K562 (cell line): ENCODE results near the gene RNF34. TPM values are rescaled to one million over a fixed set of nuclear protein-coding genes. Genes with fewer than 3 reads are reported as not detected.
A peak's percentile ranks its signal among the peaks of the same experiment; 100 is the strongest.

Experiments
- ATAC-seq: fragments of 200-7000 bp; cut with Tn5 transposase; 3 replicates; pipeline ENCODE4 v1.9.1; 2020; ENCODE audit warnings: moderate library complexity
- BruUV-seq: library from RNA; stranded (reverse); fragments of 400-500 nt; replicated peaks from 2 replicates; lab custom pipeline; 2021; lab: Mats Ljungman, UMichigan
- CTCF ChIA-PET: fragments of 300-600 bp; formaldehyde crosslinking; extraction: SDS; loops from one replicate; lab custom pipeline; 2021; ENCODE audit warnings: low intra/inter-chr PET ratio; lab: Yijun Ruan, JAX
- POLR2A ChIA-PET: fragments of 300-600, 350-650 bp; sonication (Branson Sonifier 250); formaldehyde crosslinking; extraction: SDS; loops from one replicate; lab custom pipeline; 2021; ENCODE audit warnings: antibody characterized with exemption, inconsistent platforms; lab: Yijun Ruan, JAX
- DNase-seq, 4 experiments: peaks; one replicate each; pipeline versions ENCODE4 v3.0.0 to v3.0.0-alpha.2; 2011 to 2018; ENCODE audit warnings: low spot score in 3 of 4, mixed read lengths in 3 of 4; ENCODE audit errors: extremely low read depth in 1 of 4
- FAIRE-seq: peaks from 2 replicates; lab custom pipeline; 2011; peaks lifted over from hg19 to GRCh38; lab: Jason Lieb, UNC
- H2AFZ ChIP-seq: 2 replicates; pipeline ENCODE4 v1.6.0; 2011; ENCODE audit warnings: low read depth, low read length, control low read depth, inconsistent platforms
- H3K27ac ChIP-seq: fragments of 200-600 bp; 3 replicates; pipeline ENCODE4 v1.8.0; 2011; ENCODE audit warnings: low read depth, mild to moderate bottlenecking, control low read depth, inconsistent platforms, low read length, moderate library complexity, mixed read lengths; ENCODE audit errors: extremely low read depth
- H3K27me3 ChIP-seq, 2 experiments: fragments of 300-600 bp in 1 of 2; 2 replicates in 1 of 2; 3 replicates in 1 of 2; pipeline versions ENCODE4 v1.6.0 to v1.8.0; 2011; ENCODE audit warnings: inconsistent platforms in 2 of 2, low read length in 2 of 2, mild to moderate bottlenecking in 1 of 2, mixed read lengths in 1 of 2, moderate library complexity in 1 of 2; ENCODE audit not compliant: control insufficient read depth in 2 of 2, insufficient read depth in 2 of 2
- H3K36me3 ChIP-seq: fragments of 300-600 bp; 3 replicates; pipeline ENCODE4 v1.8.0; 2011; ENCODE audit warnings: mild to moderate bottlenecking, low read length, inconsistent platforms; ENCODE audit not compliant: control insufficient read depth, insufficient read depth
- H3K4me1 ChIP-seq, 2 experiments: fragments of 200-600 bp in 1 of 2; replicated peaks in 1 of 2; 2 replicates in 1 of 2; 3 replicates in 1 of 2; pipeline versions ENCODE4 v1.5.1 to v1.8.0; 2011; ENCODE audit warnings: inconsistent platforms in 2 of 2, low read length in 2 of 2, mild to moderate bottlenecking in 1 of 2, mixed read lengths in 1 of 2, moderate library complexity in 1 of 2; ENCODE audit not compliant: control insufficient read depth in 2 of 2, insufficient read depth in 2 of 2
- H3K4me2 ChIP-seq: 2 replicates; pipeline ENCODE4 v1.6.1; 2011; ENCODE audit warnings: low read length, control low read depth, inconsistent platforms, mixed read lengths; ENCODE audit not compliant: insufficient read depth
- H3K4me3 ChIP-seq: fragments of 200-600 bp; sonication (generic), shearing (Covaris generic); 2 replicates; pipeline ENCODE4 v1.5.1; 2016; ENCODE audit warnings: control low read depth, inconsistent platforms
- H3K79me2 ChIP-seq: fragments of 200-600 bp; 3 replicates; pipeline ENCODE4 v1.8.0; 2011; ENCODE audit warnings: low read length, inconsistent platforms; ENCODE audit not compliant: control insufficient read depth, insufficient read depth
- H3K9ac ChIP-seq, 2 experiments: 2 replicates each; pipeline versions ENCODE4 v1.6.0 to v1.6.1; 2011; ENCODE audit warnings: low read depth in 2 of 2, low read length in 2 of 2, control low read depth in 1 of 2, inconsistent platforms in 1 of 2, mild to moderate bottlenecking in 1 of 2, mixed read lengths in 1 of 2; ENCODE audit not compliant: insufficient read depth in 1 of 2
- H3K9me1 ChIP-seq: one replicate; pipeline ENCODE4 v1.6.0; 2011; ENCODE audit warnings: inconsistent platforms, mild to moderate bottlenecking, low read length, moderate library complexity; ENCODE audit not compliant: control insufficient read depth, insufficient read depth
- H3K9me3 ChIP-seq: replicated peaks from 2 replicates; pipeline ENCODE4 v1.5.1; 2011; ENCODE audit warnings: low read depth, low read length, inconsistent platforms; ENCODE audit not compliant: control insufficient read depth, insufficient read depth
- H4K20me1 ChIP-seq: replicated peaks from 2 replicates; pipeline ENCODE4 v1.6.1; 2011; ENCODE audit warnings: low read length, inconsistent platforms, mixed read lengths; ENCODE audit not compliant: control insufficient read depth, insufficient read depth
- COPS2 ChIP-seq: fragments of 450-650 bp; conservative IDR thresholded peaks from 2 replicates; pipeline ENCODE4 v1.6.1; 2016; ENCODE audit warnings: mild to moderate bottlenecking, moderate library complexity
- CREB3 ChIP-seq: fragments of 450-650 bp; conservative IDR thresholded peaks from 2 replicates; pipeline ENCODE4 v1.6.1; 2016; ENCODE audit warnings: missing genetic modification characterization, low read depth, mild to moderate bottlenecking, missing compliant biosample characterization, moderate library complexity
- CREM ChIP-seq: IDR thresholded peaks from 2 replicates; pipeline ENCODE4 v1.6.1; 2014; ENCODE audit warnings: antibody characterized with exemption, low read depth
- ELK3 ChIP-seq: fragments of 450-650 bp; formaldehyde crosslinking; IDR thresholded peaks from 2 replicates; pipeline ENCODE4 v1.4.0; 2020; ENCODE audit warnings: mild to moderate bottlenecking
- MAFF ChIP-seq: IDR thresholded peaks from 2 replicates; pipeline ENCODE4 v1.6.1; 2012; ENCODE audit warnings: low read length, improper control_type of control experiment
- NR2F6 ChIP-seq: fragments of 450-650 bp; formaldehyde crosslinking; IDR thresholded peaks from 2 replicates; pipeline ENCODE4 v1.4.0; 2020; ENCODE audit warnings: mild to moderate bottlenecking
- PTBP1 ChIP-seq: fragments of 200-400 bp; formaldehyde crosslinking; IDR thresholded peaks from 2 replicates; pipeline ENCODE4 v1.6.1; 2017; ENCODE audit warnings: low read depth, low read length
- SP2 ChIP-seq: IDR thresholded peaks from 2 replicates; pipeline ENCODE4 v1.6.1; 2011; ENCODE audit warnings: mild to moderate bottlenecking, low read depth, low read length, moderate library complexity; ENCODE audit not compliant: poor library complexity, severe bottlenecking; ENCODE audit errors: extremely low read depth
- ZNF316 ChIP-seq: fragments of 450-650 bp; IDR thresholded peaks from 2 replicates; pipeline ENCODE4 v1.6.1; 2016
- ZNF707 ChIP-seq: fragments of 250-450 bp; sonication (Bioruptor Pico); conservative IDR thresholded peaks from 2 replicates; pipeline ENCODE4 v1.8.0; 2022; ENCODE audit warnings: inconsistent platforms, mild to moderate bottlenecking, moderate library complexity
- WGBS: fragments of 100-300 bp; shearing (Covaris generic); methylation state at CpG from one replicate; pipeline ENCODE4 v1.1.6; 2016; ENCODE audit warnings: low coverage, mixed read lengths; ENCODE audit not compliant: insufficient coverage; ENCODE audit errors: missing lambda C conversion rate; 5-methylcytosine and 5-hydroxymethylcytosine counted together
- in situ Hi-C: fragments of 300-500 bp; cut with MboI; formaldehyde crosslinking; loops from 4 replicates; pipeline ENCODE4 v1.15.0; 2018; ENCODE audit warnings: inconsistent platforms, mixed read lengths
- intact Hi-C: fragments of 100-400 bp; cut with micrococcal nuclease; formaldehyde crosslinking; loops from 2 replicates; pipeline ENCODE4 v1.14.2; 2022
- polyA plus RNA-seq, 8 experiments: library from polyadenylated mRNA; depleted of rRNA in 4 of 8; stranded (reverse) in 5 of 8; unstranded in 3 of 8; fragments of >200 nt; fragmentation: Nextera tagmentation in 2 of 8; fragmentation: Illumina TruSeq in 1 of 8; extraction: Ambion mirVana in 2 of 8; extraction: Trizol in 1 of 8; gene quantifications; 2 replicates each; pipeline versions ENCODE4 v1.2.1 to v1.2.3, GENCODE V29; 2011 to 2014; ENCODE audit warnings: inconsistent platforms in 1 of 8, missing spikeins in 1 of 8
- total RNA-seq, 7 experiments: library from RNA; depleted of rRNA in 6 of 7; stranded (reverse); fragments of >200 nt in 6 of 7; fragmentation: Illumina TruSeq in 2 of 7; extraction: Trizol in 2 of 7; gene quantifications; 2 replicates each; pipeline versions ENCODE4 v1.2.1 to v1.2.3, GENCODE V29; 2011 to 2021; ENCODE audit warnings: low replicate concordance in 1 of 7
- TF ChIP-seq, protein P1 (sequence below): sonication (generic); formaldehyde crosslinking; IDR thresholded peaks from 2 replicates; pipeline ENCODE4 v1.8.1; 2022; ENCODE audit warnings: missing genetic modification reagents

RNF34 gene
- total and polyA plus RNA-seq, 9 of the 15 experiments (the other 6 are each of a cell fraction or from before 2014, with no cell fraction given) = 41.7 to 88.9 (median 54.1) TPM

DNA sequence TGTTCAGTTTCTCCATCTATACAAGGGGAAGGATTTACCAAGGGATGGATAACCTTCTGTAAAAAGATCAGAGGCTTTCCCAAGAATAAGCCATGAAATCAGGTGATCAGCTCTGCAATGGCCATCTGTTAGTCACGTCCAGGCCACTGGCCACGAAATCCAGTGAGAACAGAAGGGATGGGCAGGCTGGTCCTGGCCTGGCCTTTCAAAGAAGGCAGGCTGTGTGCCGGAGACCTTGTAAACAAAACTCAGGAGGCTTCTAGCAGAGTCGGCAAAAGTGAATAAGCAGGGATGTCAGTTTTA is 68.5 kb downstream of the RNF34 start:
- FAIRE-seq (peak; percentile 67), DNase-seq (no peak), ATAC-seq (no peak)
- POLR2A ChIA-PET = interaction anchor here (0.6 to 1.3 kb wide), 7 partner anchors 9 to 912 kb away, joined by 3 to 9 read pairs (median 3); partner anchors contain the start of gene ANAPC5
- no peak overlapping the region for H3K27ac ChIP-seq
- WGBS = 75% methylated on average over 4 of the region's 4 CpGs
- TF ChIP-seq SP2 = no peak
- TF ChIP-seq PTBP1 = no peak
- TF ChIP-seq COPS2 = no peak
- TF ChIP-seq ZNF316 = peak; percentile 20; the same call in 1 of the 2 replicates
- no peak for TF ChIP-seq CREM
- CTCF ChIA-PET = no interaction called here
- no peak overlapping the region for H3K4me2 ChIP-seq
- H3K4me3 ChIP-seq = no peak overlapping the region
- peaks cover 10% of the 10 kb centered on the region for H4K20me1 ChIP-seq
- H2AFZ ChIP-seq = no peak overlapping the region
- in situ Hi-C loops (no loop called here), intact Hi-C loops (no loop called here)
- H3K27me3 ChIP-seq = no peaks in the 10 kb centered on the region
- H3K9ac ChIP-seq = no peak overlapping the region
- H3K79me2 ChIP-seq = peaks cover 30% of the 10 kb centered on the region
- peaks cover 16% of the 10 kb centered on the region; the same call in 2 of the 3 replicates for H3K36me3 ChIP-seq
- no peaks in the 10 kb centered on the region for H3K9me3 ChIP-seq
- H3K4me1 ChIP-seq = peaks cover 14 to 32% of the 10 kb centered on the region in 2 experiments
- no TSS peak for BruUV-seq
- H3K9me1 ChIP-seq = no peaks in the 10 kb centered on the region

- Histone ChIP-seq H2AFZ (no peak overlapping the region), H3K4me3 (no peak overlapping the region), H3K4me2 (no peak overlapping the region), H3K27ac (no peak overlapping the region), H4K20me1 (no peaks in the 10 kb centered on the region; the same call in 1 of the 2 replicates), H3K79me2 (peaks cover 8% of the 10 kb centered on the region), H3K27me3 (no peaks in the 10 kb centered on the region), H3K9ac (no peak overlapping the region), H3K9me3 (no peaks in the 10 kb centered on the region), H3K4me1 (peaks cover 9 to 20% of the 10 kb centered on the region in 2 experiments), H3K9me1 (no peaks in the 10 kb centered on the region), H3K36me3 (no peaks in the 10 kb centered on the region)
- ChIA-PET POLR2A (interaction anchor here (0.7 kb wide), 1 partner anchor 168 kb away, joined by 3 read pairs; no protein-coding TSS in a partner anchor), CTCF (no interaction called here)
- in situ Hi-C loops = no loop called here
- 26% methylated on average over 2 of the region's 2 CpGs for WGBS
- DNase-seq (no peak), FAIRE-seq (no peak), ATAC-seq (no peak)
- no TSS peak for BruUV-seq
- intact Hi-C loops = no loop called here
- TF ChIP-seq CREB3 (tag) (no peak), ELK3 (CRISPR knock-in tag) (no peak), ZNF707 (CRISPR knock-in tag) (no peak), NR2F6 (CRISPR knock-in tag) (no peak), MAFF (no peak)
- TF ChIP-seq, protein P1, sequence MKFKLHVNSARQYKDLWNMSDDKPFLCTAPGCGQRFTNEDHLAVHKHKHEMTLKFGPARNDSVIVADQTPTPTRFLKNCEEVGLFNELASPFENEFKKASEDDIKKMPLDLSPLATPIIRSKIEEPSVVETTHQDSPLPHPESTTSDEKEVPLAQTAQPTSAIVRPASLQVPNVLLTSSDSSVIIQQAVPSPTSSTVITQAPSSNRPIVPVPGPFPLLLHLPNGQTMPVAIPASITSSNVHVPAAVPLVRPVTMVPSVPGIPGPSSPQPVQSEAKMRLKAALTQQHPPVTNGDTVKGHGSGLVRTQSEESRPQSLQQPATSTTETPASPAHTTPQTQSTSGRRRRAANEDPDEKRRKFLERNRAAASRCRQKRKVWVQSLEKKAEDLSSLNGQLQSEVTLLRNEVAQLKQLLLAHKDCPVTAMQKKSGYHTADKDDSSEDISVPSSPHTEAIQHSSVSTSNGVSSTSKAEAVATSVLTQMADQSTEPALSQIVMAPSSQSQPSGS (CRISPR knock-in tag) = no peak
These were observed 70.8 kb downstream of the RNF34 start for GRCh38 chr12:121470751-121471150.
